ENCODE measurements around the gene HDGFL3.

DNA sequence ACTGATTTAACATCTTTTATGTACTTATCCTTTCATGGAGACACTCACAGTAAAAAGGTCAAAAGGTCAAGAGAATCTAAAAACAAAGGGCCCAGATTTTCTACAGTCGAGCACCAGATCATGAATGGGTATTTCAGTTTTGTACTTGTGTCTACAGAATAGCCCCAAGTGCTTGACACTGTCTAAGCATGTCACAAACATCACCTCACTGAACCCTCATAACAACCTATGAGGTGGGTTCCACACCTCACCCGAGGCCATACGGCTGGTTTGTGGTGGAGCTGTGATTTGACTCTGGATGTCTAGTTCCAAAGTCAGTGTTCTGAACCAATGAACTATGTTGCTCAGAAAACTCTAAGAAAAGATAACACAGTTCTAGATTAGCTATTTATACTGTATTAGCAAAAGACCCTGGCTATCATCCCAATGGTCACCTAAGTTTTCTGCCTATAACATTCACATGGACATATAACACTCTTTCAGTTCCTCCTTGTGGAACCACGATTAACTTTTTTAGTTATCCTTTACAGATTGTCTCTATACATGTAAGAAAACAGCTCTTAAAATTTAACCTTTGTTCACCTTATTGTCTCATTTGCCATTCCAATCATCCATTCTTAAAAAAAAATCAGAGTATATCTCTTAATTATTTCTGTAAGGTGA is 74.6 kb downstream of the HDGFL3 start:
- TF ChIP-seq MTA3 (IDR thresholded peaks at IDR 0.05; ENCODE audit: borderline replicate concordance, low read length): no peak
- TF ChIP-seq RAD51 (IDR thresholded peaks at IDR 0.05): no peak
- TF ChIP-seq CTCF (IDR thresholded peaks at IDR 0.05 in 2 of 3, conservative IDR thresholded peaks at IDR 0.05 in 1 of 3; ENCODE audit: control insufficient read depth in 2 of 3, extremely low read depth in 1 of 3, insufficient read depth in 1 of 3, low read depth in 3 of 3, low read length in 3 of 3): no peak
- no peak for TF ChIP-seq CHD2 (IDR thresholded peaks at IDR 0.05; ENCODE audit: borderline replicate concordance, low read depth, low read length)
- TF ChIP-seq MYC (IDR thresholded peaks at IDR 0.05; ENCODE audit: insufficient read depth, insufficient read length, insufficient replicate concordance, low read length, severe bottlenecking): no peak
- TF ChIP-seq FOXM1 (IDR thresholded peaks at IDR 0.05; ENCODE audit: low read depth, low read length): no peak
- TF ChIP-seq YBX1 (IDR thresholded peaks at IDR 0.05): no peak
- no peak for TF ChIP-seq EZH2 (IDR thresholded peaks at IDR 0.05; ENCODE audit: borderline replicate concordance, control insufficient read depth, low read depth, low read length)
- no peak for TF ChIP-seq POLR2AphosphoS5 (IDR thresholded peaks at IDR 0.05; ENCODE audit: low read length)
- no peak for TF ChIP-seq CEBPB (IDR thresholded peaks at IDR 0.05; ENCODE audit: borderline replicate concordance in 1 of 2, low read depth in 2 of 2, low read length in 2 of 2)
